ENCODE data around the gene EPC1.

Gene EPC1

DNA sequence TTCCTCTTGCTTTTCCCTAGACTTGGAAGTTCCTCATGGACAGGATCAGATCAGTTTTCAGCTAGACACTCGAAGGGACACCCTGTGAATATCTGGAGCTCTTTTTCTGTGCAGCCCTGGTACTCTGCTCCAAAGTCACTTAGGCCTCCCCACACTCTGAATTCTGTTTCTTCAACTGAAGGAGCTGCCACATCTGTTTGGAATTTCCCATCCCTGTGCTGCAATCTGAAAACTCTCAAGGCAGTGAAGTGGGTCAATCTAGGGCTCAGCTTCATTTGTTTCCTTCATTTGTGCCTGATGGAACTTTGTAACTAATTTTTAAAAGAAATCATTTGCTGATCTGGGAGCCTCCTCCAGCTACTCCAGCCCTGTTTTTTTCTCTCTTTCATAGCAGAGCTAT is 9.6 kb downstream of the EPC1 start:
- DNase-seq (ENCODE audit: low read depth), result no peak

DNA sequence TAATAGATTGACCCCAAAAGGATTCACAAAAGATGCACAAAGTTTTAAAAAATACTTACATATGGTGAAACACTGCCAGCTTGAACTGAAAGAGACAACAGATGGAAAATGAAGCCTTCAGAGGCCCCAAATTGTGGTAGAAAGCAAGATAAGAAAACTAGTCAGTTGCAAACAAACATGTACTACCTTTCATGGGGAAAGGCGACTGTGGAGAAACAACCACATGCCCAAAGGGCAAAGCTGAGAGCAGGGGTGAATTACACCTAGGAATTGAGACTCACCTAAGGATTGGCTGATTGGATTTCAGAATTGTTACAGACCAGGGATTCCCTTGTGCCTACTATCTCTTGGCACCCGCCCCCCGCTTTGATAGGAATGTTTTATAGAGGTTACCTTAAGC is 13.1 kb downstream of the EPC1 start:
- peak; percentile 25 for DNase-seq (ENCODE audit: low read depth)

DNA sequence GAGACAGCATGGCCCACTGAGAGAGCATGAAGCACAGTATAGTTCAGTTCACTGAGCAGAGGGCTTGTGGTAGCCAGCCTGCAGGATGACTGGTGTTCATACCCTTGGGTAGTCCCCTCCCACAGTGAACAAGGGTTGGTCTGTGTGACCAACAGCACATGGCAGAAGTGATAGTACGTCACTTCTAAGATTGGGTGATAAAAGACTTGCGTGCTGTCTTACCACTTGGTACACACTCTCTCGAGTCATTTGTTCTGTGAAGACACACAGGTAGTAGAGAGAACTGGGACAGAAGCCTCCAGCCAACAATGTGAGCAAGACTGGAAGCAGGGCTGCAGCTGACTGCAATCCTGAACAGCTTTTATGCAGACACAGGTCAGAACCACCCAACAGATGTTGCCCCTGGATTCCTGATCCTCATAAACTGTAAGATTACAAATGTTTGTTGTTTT is 14.6 kb downstream of the EPC1 start:
- DNase-seq (ENCODE audit: low read depth), result peak; percentile 45

DNA sequence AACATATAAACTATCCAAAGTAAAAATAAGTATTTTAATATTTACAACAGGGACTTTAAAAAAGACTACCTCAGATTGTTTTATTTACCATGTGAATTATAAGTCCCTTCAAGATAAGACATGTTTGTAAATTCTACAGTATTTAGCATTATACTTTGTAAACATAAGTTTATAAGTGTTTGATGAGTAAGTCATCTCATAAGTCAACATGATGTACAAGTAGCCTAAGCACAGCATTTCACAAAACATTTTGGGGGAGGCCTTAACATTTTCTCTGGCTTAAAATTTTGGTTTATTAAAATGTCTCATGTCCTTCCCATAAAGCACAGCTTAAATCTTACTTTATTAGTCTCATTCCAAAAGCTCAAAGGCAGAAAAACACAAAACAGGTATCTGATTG is 15.4 kb downstream of the EPC1 start:
- DNase-seq (ENCODE audit: low read depth), result no peak

DNA sequence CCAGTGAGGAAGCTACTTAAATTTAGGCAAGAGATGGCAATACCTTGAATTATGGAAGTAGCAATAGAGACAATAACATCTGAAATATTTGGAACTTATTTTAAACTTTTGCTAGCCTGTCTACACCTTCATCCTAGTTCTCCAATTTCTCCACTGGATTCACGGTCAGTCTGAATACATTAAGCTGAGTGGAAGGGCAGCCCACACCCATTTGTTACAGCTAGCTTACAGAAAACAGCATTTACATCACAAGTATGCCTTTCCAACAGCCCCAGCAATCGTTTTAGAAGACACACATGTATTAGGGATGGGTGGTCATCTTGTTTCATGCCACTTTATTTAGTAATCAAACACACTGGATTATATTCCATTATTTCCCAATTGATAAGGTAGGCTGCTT is 16.7 kb downstream of the EPC1 start:
- DNase-seq (ENCODE audit: low read depth), result no peak

DNA sequence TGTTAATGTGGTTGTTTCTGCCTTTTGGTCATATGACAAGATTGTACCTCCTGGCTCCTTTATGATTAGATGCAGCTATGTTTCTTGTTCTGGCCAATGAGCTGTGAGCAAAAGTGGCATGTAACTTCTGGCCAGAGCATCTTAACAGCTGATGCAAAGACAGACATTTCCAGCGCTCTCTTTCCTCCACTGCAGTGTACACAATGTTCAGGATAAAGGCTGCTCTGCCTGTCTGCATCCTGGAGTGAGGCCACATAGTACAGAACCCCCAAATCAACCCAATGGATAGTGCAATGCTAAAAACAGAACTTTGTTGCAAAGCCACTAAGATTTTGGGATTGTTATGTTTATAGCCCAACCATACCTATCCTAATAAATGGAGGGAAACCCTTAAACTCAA is 17.9 kb downstream of the EPC1 start:
- DNase-seq (ENCODE audit: low read depth), result no peak

DNA sequence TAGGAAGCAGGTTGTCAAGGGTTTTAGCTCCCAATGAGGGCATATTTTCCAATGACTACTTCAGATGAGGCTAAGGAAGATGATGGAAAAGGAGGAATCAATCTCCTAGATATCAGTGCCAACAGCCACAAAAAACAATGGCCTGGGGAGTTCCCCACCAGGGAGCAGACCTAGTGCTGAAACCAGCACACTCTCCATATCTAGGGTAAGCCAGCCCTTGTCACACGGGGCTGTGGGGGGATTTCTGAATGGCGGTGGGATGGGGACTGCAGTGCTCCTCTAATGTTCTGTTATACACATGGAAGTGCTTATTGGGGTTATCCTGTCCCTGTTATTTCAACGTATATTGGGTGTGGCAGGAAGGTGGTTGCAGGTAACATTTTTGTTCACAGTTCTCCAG is 18.5 kb downstream of the EPC1 start:
- DNase-seq (ENCODE audit: low read depth), result no peak

DNA sequence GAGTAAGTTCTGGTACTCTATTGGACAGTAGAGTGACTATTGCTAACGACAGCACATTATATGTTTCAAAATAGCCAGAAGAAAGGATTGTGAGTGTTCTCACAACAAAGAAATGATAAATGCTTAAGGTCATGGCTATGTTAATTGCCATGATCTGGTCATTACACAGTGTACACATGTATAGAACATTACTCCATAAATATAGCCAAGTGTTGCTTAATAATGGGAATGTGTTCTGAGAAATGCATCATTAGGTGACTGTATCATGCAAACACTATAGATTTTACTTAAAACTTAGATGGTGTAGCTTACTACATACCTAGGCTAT is 19.6 kb downstream of the EPC1 start:
- DNase-seq (ENCODE audit: low read depth), result peak; percentile 31

DNA sequence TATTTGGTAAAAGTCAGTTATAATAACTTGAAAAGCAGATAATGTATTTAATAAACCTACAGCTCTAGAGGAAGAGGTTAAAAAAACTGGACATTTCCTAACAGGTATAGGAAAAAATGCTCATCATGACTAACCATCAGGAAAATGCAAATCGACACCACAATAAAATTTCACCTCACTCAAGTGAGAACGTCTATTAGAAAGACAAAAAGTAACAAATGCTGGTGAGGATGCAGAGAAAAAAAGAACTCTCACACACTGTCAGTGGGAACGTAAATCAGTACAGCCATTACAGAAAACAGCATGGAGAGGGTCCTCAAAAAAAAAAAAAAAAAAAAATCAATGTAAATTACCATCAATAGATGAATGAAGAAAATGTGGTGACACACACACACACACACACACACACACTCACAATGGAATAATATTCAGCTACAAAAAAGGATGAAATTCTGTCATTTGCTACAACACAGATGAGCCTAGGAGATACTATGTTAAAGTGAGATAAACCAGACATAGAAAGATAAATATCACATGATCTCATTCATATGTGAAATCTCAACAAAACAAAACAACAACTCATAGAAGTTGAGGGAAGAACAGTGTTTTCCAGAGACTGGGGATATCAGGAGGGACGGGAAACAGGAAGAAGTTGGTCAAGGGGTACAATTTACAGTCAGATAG is 20.1 kb downstream of the EPC1 start:
- peak; percentile 66 for DNase-seq (ENCODE audit: low read depth)

DNA sequence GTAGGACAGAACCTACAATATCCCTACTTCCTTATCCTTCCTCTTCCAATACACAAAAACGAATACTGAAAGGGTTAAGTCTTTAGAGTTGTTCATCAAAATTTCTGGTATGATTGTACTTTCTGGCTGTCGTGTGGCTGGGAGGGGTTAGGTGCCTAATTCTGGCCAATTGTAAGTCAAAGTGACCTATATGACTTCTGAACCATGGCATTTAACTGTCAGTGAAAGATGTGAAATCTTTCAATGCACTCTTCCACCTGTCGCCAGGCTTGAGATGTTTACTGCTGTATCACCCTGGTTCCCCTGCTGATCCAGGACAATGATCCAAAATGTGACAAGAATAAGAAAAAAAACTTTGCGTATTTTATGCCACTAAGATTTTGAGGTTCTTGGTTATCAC is 20.8 kb downstream of the EPC1 start:
- DNase-seq (ENCODE audit: low read depth), result no peak

DNA sequence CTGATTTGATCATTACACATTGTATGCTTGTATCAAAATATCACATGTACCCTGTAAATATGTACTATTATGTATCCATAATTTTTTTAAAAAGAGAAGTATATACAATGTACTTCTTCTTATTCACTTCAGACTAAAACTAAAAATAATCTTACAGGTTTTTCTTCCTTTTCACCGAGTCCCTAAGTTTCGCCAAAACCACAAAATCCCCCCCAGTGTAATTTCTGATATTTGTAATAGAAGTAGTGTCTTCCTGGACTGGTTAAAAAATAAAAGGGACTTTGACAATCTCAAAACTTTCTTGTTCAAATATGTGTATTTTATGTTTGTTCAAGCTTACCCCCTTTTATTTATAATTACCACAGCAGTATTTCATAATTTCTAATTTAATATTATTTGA is 23.9 kb downstream of the EPC1 start:
- DNase-seq (ENCODE audit: low read depth), result no peak

DNA sequence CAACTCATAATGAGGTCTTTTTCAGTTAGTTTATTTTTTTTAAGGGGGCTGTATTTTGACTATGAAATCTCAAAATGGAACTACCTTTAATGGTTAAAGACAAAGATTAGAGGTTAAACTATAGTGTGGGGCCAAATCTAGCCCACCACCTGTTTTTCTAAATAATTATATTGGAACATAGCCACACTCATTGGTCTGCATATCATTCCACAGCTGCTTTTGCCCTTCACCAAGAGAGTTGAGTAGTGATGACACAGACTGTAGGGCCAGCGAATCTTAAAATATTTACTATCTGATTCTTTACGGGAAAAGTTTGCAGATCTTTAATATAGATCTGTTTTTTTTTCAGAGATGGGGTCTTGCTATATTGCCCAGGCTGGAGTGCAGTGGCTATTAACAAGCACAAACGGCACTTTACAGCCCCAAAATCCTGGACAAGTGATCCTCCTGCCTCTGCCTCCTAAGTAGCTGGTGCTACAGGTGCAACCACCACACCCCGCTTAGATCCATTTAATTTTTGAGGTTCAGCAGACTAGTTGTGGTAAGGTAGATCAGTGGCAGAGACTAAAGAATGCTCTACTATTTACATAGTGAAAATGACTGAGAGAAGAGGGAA is 25.8 kb downstream of the EPC1 start:
- no peak for DNase-seq (ENCODE audit: low read depth)

DNA sequence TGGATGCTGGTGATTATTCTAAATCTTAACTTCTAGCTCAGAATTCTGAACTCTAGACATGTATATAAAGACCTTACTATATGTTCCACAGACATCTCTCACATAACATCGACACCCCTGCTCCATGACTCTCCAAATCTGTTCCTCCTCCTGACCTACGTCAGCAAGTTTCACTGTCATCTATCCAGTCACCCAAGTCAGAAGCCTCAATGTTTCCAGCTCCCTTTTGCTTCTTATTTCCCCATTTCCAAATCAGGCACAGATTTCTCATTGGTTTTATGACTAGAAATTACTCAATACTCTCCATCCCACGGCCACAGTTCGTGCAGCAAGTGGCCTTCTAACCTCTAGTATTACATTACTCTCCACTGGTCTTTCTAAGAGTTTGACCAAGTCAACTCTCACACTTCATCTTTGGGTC is 28.5 kb downstream of the EPC1 start:
- DNase-seq (ENCODE audit: low read depth), result no peak

DNA sequence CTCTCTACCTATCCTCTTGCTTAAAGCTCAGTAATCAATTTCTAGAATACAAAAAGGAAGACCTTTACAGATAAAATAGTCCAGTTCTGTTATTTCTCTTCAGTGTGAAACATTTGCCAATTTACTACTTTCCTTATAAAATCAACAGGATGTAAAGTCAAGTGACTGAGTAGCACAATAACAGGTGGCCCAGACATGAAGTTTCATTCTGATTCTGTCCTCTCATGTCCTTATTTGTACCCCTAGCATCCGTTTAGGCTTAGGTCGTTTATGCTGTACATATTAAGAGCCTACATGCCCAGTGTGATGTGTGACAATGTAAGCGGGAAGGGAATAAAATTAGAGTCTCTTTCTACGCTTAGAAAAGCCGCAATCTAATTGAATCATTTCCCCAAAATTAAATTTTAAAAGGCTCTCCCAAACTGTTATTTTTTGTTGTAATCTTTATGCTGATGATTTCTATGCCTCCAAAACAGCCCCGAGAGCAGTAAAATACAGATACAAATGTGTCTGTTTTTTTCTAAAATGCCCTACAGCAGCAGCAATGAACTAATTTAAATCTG is 29.1 kb downstream of the EPC1 start:
- no peak for DNase-seq (ENCODE audit: low read depth)

DNA sequence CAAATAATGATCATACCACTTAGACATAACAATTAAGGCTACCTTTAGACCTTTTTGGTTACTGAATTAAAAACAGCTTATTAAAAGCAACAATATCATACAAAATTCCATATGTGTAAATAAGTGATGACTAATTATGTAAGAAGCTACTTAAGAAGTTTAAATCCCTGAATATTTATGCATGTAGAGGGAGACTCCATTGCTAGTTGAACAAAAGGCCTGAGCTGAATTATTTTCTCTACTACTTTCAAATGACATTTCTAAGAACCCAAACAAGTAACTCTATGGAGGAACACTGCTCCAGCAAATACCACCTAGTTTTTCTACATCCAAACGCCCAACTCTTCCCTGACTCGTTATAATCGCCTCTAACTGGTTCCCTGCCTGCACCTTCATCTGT is 31.5 kb downstream of the EPC1 start:
- DNase-seq (ENCODE audit: low read depth), result no peak

DNA sequence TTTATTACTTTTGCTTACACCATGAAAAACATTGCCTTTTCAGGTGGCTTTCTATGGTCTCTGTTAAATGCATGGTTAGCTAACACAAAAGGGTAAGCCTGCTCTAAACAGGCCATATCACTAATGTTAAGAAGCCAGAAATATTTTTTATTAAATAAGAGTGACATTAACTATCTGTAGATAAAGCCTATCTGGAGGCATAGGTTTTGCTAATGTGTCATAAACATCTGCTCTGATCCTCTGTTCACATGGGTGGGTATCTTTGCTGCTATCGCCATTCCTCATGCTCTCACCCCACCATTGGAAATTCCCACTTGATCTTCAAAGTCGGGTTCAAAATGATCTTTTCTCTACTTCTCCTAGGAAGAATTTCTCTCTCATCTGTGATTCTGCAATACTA is 32.4 kb downstream of the EPC1 start:
- DNase-seq (ENCODE audit: low read depth), result no peak

DNA sequence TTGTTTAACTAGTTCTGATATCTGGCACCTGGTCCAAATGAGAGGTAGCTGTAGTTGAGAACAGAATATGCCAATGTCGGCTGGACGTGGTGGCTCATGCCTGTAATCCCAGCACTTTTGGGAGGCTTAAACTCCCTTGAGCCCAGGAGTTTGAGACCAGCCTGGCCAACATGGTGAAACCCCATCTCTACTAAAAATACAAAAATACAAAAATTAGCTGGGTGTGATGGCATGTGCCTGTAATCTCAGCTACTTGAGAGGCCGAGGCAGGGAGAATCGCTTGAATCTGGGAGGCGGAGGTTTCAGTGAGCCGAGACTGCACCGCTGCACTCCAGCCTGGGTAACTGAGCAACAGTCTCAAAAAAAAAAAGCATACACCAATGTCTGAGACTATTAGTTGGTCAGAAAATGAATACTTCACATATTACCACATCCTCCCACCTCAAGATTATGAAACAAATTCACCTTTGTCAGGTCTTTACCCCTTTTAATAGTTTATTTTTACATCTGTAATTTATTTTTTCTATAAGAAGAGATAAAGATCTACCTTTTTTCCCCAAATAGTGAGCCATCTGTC is 38.8 kb downstream of the EPC1 start:
- DNase-seq (ENCODE audit: low read depth), result peak; percentile 74

DNA sequence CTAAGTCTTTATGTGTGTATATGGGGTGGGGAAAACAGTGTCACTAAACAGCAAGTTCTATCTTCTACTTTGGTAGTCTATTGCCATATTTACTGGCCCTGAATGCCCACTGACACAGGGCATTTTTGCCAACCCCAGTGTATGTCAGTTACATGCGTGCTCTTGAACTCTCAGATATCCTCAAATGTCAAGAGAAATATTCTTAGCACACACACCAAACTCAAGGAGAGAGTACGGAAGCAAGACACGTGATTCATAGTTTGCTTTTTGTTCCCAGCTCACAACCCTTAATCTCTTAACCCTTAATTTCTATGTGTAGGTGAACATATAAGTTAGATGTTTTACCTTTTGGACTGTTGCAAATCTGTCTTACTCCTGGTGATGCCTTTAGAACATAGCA is 39.3 kb downstream of the EPC1 start:
- DNase-seq (ENCODE audit: low read depth), result no peak

DNA sequence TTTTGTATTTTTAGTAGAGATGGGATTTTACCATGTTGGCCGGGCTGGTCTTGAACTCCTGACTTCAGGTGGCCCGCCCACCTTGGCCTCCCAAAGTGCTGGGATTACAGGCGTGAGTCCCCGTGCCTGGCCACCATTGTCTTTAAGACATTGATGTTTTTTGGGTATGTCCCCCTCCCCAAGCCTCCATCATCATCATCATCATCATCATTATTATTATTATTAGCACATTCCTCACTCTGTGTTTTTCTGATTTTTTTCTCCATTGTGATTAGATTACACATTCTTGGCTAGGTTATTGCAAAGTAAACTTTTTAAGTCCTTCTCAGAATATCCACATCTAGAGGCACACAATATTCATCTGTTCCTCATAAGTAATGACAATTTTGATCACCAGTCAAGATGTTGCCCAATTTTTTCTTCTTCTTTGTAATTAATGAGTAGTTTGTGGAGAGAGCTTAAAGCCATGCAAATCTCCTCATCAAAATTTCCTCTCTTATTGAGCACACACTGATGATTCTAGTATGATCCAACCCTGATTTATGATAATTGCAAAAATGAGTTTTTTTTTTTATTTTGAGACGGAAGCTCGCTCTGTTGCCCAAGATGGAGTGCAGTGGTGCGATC is 47.5 kb downstream of the EPC1 start:
- DNase-seq (ENCODE audit: low read depth), result no peak

DNA sequence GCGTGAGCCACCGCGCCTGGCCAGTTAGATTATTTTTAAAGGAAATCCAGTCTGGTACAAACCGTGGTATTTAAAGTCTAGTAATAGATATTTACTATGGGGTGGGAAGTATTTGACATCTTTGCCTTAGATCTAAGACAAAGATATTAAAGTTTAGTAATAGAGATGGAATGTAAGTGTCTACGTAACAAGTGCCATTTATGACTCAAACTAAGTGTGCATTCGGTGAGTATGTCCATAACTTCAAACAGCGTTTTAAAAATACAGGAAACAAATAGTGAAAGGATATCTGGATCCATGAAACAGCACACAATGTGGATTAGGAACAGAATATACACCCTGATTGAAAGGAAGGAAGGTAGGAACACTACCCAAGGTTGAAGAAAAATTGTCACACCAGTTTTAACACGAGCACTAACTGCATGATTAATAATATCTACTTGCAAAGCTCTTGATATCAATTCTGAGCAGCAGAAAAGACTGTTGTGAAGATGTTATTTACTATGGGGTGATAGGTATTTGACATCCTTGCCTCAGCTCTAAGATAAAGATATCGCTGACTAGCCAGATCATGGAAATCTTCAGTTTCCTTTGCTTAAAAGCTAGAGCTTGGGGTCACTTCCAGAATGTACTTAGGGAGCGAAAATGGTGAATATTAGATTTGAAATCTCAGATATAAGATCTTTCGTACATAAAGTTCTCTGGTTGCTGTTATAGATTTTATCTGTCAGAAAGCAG is 48.7 kb downstream of the EPC1 start:
- DNase-seq (ENCODE audit: low read depth), result peak; percentile 86

DNA sequence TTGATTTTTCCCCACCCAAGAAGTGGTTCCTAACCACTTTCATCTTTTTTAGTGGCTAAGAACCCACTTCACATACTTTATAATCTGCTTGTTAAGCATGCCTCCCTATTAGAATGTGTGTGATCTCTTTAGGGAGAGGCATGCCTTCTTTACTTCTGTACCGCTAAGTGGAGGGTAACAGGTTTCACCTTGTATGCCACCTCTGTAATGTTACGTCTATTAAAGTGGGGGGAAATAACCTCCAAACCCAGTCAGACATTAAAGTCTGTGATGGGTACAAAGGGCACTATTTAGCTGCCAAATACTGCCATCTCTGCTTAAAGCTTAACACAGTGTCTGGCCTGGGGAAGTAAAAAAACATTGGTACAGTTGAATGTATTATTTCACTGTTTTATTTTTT is 51.9 kb downstream of the EPC1 start:
- no peak for DNase-seq (ENCODE audit: low read depth)

DNA sequence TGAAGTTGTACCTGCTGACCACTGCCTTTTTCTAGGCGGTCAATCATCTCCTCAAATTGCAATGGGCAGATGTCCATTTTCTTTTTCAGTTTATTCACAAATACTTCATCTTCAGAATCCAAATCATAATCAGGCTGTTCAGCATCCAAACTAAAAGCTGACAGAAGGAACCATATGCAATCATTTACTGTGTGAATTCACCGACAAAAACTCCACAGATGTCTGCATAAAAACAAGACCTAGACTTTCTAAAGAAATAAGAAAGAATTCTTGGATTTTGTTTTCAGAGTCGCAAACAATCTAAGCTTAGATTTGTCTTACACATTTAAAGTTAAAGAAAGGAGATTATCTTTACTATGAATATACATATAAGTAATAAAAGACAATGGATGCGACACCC is 53.4 kb downstream of the EPC1 start:
- no peak for DNase-seq (ENCODE audit: low read depth)

Data from amniotic epithelial cell (primary cell).